ENCODE results near the gene OSCP1. TPM values are rescaled to one million over a fixed set of nuclear protein-coding genes. Genes with fewer than 3 reads are reported as not detected.
A peak's percentile ranks its signal among the peaks of the same experiment; 100 is the strongest.

OSCP1 gene
- polyA plus RNA-seq, 1 donor (not counting 4 experiments of a cell fraction or from before 2014, with no cell fraction given) = 9.5 TPM

DNA sequence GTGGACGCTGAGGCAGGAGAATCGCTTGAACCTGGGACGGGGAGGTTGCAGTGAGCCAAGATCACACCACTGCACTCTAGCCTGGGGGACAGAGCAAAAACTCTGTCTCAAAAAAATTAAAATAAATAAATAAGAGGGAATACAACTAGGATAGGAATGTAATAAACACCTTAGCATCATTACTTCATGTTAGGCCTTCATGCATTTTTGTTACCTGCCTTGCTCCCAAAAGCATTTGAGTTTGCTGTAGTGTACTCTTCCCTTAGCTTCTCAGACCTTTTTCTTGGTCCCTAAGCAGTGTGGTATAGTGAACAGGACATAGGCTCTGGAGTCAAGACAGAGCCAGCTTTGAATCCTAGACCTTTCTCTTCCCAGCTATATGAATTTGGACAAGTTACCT, 2.8 kb upstream of the OSCP1 start:
- FAIRE-seq (no peak), DNase-seq (ENCODE audit: low read depth, low spot score) (no peak)
- H3K27me3 ChIP-seq (ENCODE audit: control insufficient read depth, extremely low read depth, insufficient read depth, low read length) = no peaks in the 10 kb centered on the region
- no peak overlapping the region for H3K4me2 ChIP-seq (ENCODE audit: control insufficient read depth, extremely low read depth, insufficient read depth, low read depth, low read length)
- H2AFZ ChIP-seq (ENCODE audit: control insufficient read depth, low read length) = no peak overlapping the region
- H3K4me1 ChIP-seq (ENCODE audit: control insufficient read depth, extremely low read depth, insufficient read depth, low read length) = peaks cover 18% of the 10 kb centered on the region
- H3K4me3 ChIP-seq (ENCODE audit: control insufficient read depth in 2 of 3, extremely low read depth in 1 of 3, insufficient read depth in 2 of 3, low read depth in 1 of 3, low read length in 3 of 3) = no peak overlapping the region
- H3K36me3 ChIP-seq (ENCODE audit: control insufficient read depth in 2 of 2, extremely low read depth in 1 of 2, insufficient read depth in 2 of 2, low read length in 2 of 2) = peaks cover 12 to 17% of the 10 kb centered on the region in 2 experiments
- H3K9me3 ChIP-seq (ENCODE audit: control insufficient read depth, low read depth, low read length) = no peaks in the 10 kb centered on the region
- no peak overlapping the region for H3K27ac ChIP-seq (ENCODE audit: control insufficient read depth, insufficient read depth, low read length)
- H3K79me2 ChIP-seq (ENCODE audit: control insufficient read depth, insufficient read depth, low read length) = no peaks in the 10 kb centered on the region
- TF ChIP-seq EZH2 (IDR thresholded peaks at IDR 0.05; ENCODE audit: low read length) = no peak
- H4K20me1 ChIP-seq (ENCODE audit: control insufficient read depth, extremely low read depth, insufficient read depth, low read length) = no peaks in the 10 kb centered on the region
- H3K9me1 ChIP-seq (ENCODE audit: control insufficient read depth, extremely low read depth, insufficient read depth, low read length) = no peaks in the 10 kb centered on the region
- H3K9ac ChIP-seq (ENCODE audit: control insufficient read depth, extremely low read depth, insufficient read depth, low read length) = no peak overlapping the region
- dilution Hi-C loops (cut with MboI; ENCODE audit: extremely low pct_ligation_motif_present, low sequenced_read_pairs) = no loop called here

DNA sequence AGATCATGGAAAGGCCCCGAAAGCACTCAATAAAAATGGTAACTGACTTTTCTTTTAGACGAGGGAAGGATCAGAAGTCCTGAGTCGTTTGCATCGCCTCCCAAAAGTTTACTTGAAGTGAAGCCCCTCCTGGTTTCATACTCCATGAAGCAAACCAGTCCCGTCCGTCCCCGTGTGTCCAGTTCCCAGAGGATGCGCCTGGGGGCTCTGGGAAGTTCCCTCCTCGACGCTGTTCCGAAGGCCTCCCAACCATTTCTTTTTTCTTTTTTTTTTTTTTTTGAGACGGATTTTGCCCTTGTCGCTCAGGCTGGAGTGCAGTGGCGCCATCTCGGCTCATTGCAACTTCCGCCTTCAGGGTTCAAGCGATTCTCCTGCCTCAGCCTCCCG, 661 bp upstream of the OSCP1 start:
- DNase-seq (ENCODE audit: low read depth, low spot score) (no peak), FAIRE-seq (no peak)
- Histone ChIP-seq H3K79me2 (ENCODE audit: control insufficient read depth, insufficient read depth, low read length) (no peaks in the 10 kb centered on the region), H3K9ac (ENCODE audit: control insufficient read depth, extremely low read depth, insufficient read depth, low read length) (peak overlapping the region; percentile 86), H3K36me3 (ENCODE audit: control insufficient read depth in 2 of 2, extremely low read depth in 1 of 2, insufficient read depth in 2 of 2, low read length in 2 of 2) (peaks cover 5 to 7% of the 10 kb centered on the region in 2 experiments), H3K4me1 (ENCODE audit: control insufficient read depth, extremely low read depth, insufficient read depth, low read length) (peaks cover 18% of the 10 kb centered on the region), H4K20me1 (ENCODE audit: control insufficient read depth, extremely low read depth, insufficient read depth, low read length) (no peaks in the 10 kb centered on the region), H2AFZ (ENCODE audit: control insufficient read depth, low read length) (peak overlapping the region; percentile 95), H3K4me3 (ENCODE audit: control insufficient read depth in 2 of 3, extremely low read depth in 1 of 3, insufficient read depth in 2 of 3, low read depth in 1 of 3, low read length in 3 of 3) (peak overlapping the region; percentile 60 to 78 (median 68)), H3K27me3 (ENCODE audit: control insufficient read depth, extremely low read depth, insufficient read depth, low read length) (no peaks in the 10 kb centered on the region), H3K9me3 (ENCODE audit: control insufficient read depth, low read depth, low read length) (no peaks in the 10 kb centered on the region), H3K27ac (ENCODE audit: control insufficient read depth, insufficient read depth, low read length) (peak overlapping the region; percentile 98), H3K4me2 (ENCODE audit: control insufficient read depth, extremely low read depth, insufficient read depth, low read depth, low read length) (peak overlapping the region; percentile 86), H3K9me1 (ENCODE audit: control insufficient read depth, extremely low read depth, insufficient read depth, low read length) (no peaks in the 10 kb centered on the region)
- dilution Hi-C loops (cut with MboI; ENCODE audit: extremely low pct_ligation_motif_present, low sequenced_read_pairs) = no loop called here
- no peak for TF ChIP-seq EZH2 (IDR thresholded peaks at IDR 0.05; ENCODE audit: low read length)
- TF ChIP-seq, protein P1, sequence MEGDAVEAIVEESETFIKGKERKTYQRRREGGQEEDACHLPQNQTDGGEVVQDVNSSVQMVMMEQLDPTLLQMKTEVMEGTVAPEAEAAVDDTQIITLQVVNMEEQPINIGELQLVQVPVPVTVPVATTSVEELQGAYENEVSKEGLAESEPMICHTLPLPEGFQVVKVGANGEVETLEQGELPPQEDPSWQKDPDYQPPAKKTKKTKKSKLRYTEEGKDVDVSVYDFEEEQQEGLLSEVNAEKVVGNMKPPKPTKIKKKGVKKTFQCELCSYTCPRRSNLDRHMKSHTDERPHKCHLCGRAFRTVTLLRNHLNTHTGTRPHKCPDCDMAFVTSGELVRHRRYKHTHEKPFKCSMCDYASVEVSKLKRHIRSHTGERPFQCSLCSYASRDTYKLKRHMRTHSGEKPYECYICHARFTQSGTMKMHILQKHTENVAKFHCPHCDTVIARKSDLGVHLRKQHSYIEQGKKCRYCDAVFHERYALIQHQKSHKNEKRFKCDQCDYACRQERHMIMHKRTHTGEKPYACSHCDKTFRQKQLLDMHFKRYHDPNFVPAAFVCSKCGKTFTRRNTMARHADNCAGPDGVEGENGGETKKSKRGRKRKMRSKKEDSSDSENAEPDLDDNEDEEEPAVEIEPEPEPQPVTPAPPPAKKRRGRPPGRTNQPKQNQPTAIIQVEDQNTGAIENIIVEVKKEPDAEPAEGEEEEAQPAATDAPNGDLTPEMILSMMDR (optimal IDR thresholded peaks at IDR 0.05 in 1 of 3, IDR thresholded peaks at IDR 0.05 in 1 of 3, conservative IDR thresholded peaks at IDR 0.05 in 1 of 3; ENCODE audit: extremely low read depth in 1 of 3, insufficient read depth in 2 of 3, low read length in 3 of 3) = no peak

DNA sequence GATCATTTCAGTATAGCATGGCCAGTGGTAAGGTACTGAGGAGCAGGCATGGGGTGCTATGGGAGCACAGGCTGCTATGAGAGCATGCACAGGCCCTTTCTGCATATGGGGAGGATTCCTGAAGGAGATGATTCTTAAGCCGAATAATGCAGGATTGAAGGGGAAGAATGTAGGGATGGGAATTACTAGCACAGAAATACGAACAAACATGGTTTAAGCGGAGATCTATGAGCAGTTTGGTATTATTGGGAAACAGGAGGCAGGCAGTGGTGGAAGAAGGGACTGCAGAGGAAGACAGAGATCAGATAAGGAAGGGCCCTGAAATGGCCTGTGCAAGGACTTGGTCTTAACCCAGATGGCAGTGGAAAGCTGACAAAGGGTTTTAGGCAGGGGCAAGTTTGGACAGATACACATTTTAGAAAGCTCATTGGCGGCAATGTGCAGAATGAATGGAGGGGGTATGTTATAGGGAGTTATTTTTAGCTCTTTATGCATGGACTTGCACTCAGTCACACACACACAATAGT, 1.7 kb downstream of the OSCP1 start:
- Histone ChIP-seq H3K27me3 (ENCODE audit: control insufficient read depth, extremely low read depth, insufficient read depth, low read length) (no peaks in the 10 kb centered on the region), H3K27ac (ENCODE audit: control insufficient read depth, insufficient read depth, low read length) (peak overlapping the region; percentile 32), H4K20me1 (ENCODE audit: control insufficient read depth, extremely low read depth, insufficient read depth, low read length) (no peaks in the 10 kb centered on the region), H3K36me3 (ENCODE audit: control insufficient read depth in 2 of 2, extremely low read depth in 1 of 2, insufficient read depth in 2 of 2, low read length in 2 of 2) (no peaks in the 10 kb centered on the region), H3K4me3 (ENCODE audit: control insufficient read depth in 2 of 3, extremely low read depth in 1 of 3, insufficient read depth in 2 of 3, low read depth in 1 of 3, low read length in 3 of 3) (peak overlapping the region in 1 of 3 experiments; percentile 22), H3K79me2 (ENCODE audit: control insufficient read depth, insufficient read depth, low read length) (no peaks in the 10 kb centered on the region), H3K4me2 (ENCODE audit: control insufficient read depth, extremely low read depth, insufficient read depth, low read depth, low read length) (peak overlapping the region; percentile 86), H3K4me1 (ENCODE audit: control insufficient read depth, extremely low read depth, insufficient read depth, low read length) (peaks cover 18% of the 10 kb centered on the region), H2AFZ (ENCODE audit: control insufficient read depth, low read length) (peak overlapping the region; percentile 71), H3K9ac (ENCODE audit: control insufficient read depth, extremely low read depth, insufficient read depth, low read length) (no peak overlapping the region), H3K9me1 (ENCODE audit: control insufficient read depth, extremely low read depth, insufficient read depth, low read length) (no peaks in the 10 kb centered on the region), H3K9me3 (ENCODE audit: control insufficient read depth, low read depth, low read length) (no peaks in the 10 kb centered on the region)
- TF ChIP-seq EZH2 (IDR thresholded peaks at IDR 0.05; ENCODE audit: low read length) = no peak
- TF ChIP-seq, protein P1 (optimal IDR thresholded peaks at IDR 0.05 in 1 of 3, IDR thresholded peaks at IDR 0.05 in 1 of 3, conservative IDR thresholded peaks at IDR 0.05 in 1 of 3; ENCODE audit: extremely low read depth in 1 of 3, insufficient read depth in 2 of 3, low read length in 3 of 3) = peak in 1 of 3 experiments; percentile 17
- FAIRE-seq (peak; percentile 87), DNase-seq (ENCODE audit: low read depth, low spot score) (no peak)
- dilution Hi-C loops (cut with MboI; ENCODE audit: extremely low pct_ligation_motif_present, low sequenced_read_pairs) = no loop called here
